Gastroesophageal sphincter (tissue), 4 donors: Measurements from ENCODE around the gene SLC2A2. TPM values are rescaled to one million over a fixed set of nuclear protein-coding genes. Genes with fewer than 3 reads are reported as not detected.

ENCODE experiments used
- ATAC-seq: fragments of 150-250 bp; one replicate; pipeline ENCODE4 v1.9.1; 2016; ENCODE audit warnings: mild to moderate bottlenecking, moderate library complexity
- H3K27ac ChIP-seq, 4 donors: fragments of 200-600 bp; sonication (generic) in 3 of 4; 1 replicate in 3 of 4; 2 replicates in 1 of 4; pipeline ENCODE4 v1.5.1; 2016 to 2019
- H3K27me3 ChIP-seq: fragments of 200-600 bp; sonication (generic); one replicate; pipeline ENCODE4 v1.5.1; 2019
- H3K36me3 ChIP-seq, 2 donors: fragments of 200-600 bp; sonication (generic); one replicate each; pipeline ENCODE4 v1.5.1; 2019; ENCODE audit warnings: control low read depth in 1 of 2
- H3K4me1 ChIP-seq, 3 donors: fragments of 200-600 bp; sonication (generic); 1 replicate in 2 of 3; 2 replicates in 1 of 3; pipeline ENCODE4 v1.5.1; 2016 to 2019; ENCODE audit warnings: control low read depth in 2 of 3
- H3K4me3 ChIP-seq, 2 donors: fragments of 200-600 bp; sonication (generic); one replicate each; pipeline ENCODE4 v1.5.1; 2019; ENCODE audit warnings: mild to moderate bottlenecking in 1 of 2, moderate library complexity in 1 of 2
- H3K9me3 ChIP-seq, 3 donors: fragments of 200-600 bp; sonication (generic); one replicate each; pipeline ENCODE4 v1.5.1; 2017 to 2019; ENCODE audit warnings: control low read depth in 2 of 3
- EP300 ChIP-seq: sonication (generic); formaldehyde crosslinking; IDR thresholded peaks from one replicate; pipeline ENCODE4 v1.6.1; 2017; ENCODE audit warnings: antibody characterized with exemption, mild to moderate bottlenecking
- POLR2A ChIP-seq, 2 donors: fragments of 450-650 bp; IDR thresholded peaks; one replicate each; pipeline ENCODE4 v1.6.1; 2017; ENCODE audit warnings: antibody characterized with exemption in 2 of 2, mild to moderate bottlenecking in 2 of 2, moderate library complexity in 1 of 2
- POLR2AphosphoS5 ChIP-seq: sonication (generic); formaldehyde crosslinking; IDR thresholded peaks from one replicate; pipeline ENCODE4 v1.6.1; 2017; ENCODE audit warnings: antibody characterized with exemption
- WGBS, 2 donors: methylation state at CpG; one replicate each; pipeline ENCODE4 v1.1.5; 2018; ENCODE audit warnings: low coverage in 1 of 2; 5-methylcytosine and 5-hydroxymethylcytosine counted together
- total RNA-seq, 4 donors: library from RNA; depleted of rRNA; stranded (reverse); fragments of >200 nt; gene quantifications; one replicate each; pipeline ENCODE4 v1.1.0, GENCODE V29; 2016
- TF ChIP-seq, protein P1 (sequence below), 4 experiments: fragments of 200-600 bp in 2 of 4; fragments of 450-650 bp in 2 of 4; sonication (generic) in 1 of 4; IDR thresholded peaks; one replicate each; pipeline ENCODE4 v1.5.1; 2017 to 2019; ENCODE audit warnings: antibody characterized with exemption in 4 of 4, mild to moderate bottlenecking in 2 of 4, moderate library complexity in 2 of 4

Gene SLC2A2
- total RNA-seq, 4 donors from 2014 or later: not detected

- no peaks in the 10 kb centered on the region for H3K36me3 ChIP-seq
- TF ChIP-seq POLR2AphosphoS5 (no peak), EP300 (no peak), POLR2A (IDR thresholded peaks at IDR 0.05) (no peak)
- TF ChIP-seq, protein P1, sequence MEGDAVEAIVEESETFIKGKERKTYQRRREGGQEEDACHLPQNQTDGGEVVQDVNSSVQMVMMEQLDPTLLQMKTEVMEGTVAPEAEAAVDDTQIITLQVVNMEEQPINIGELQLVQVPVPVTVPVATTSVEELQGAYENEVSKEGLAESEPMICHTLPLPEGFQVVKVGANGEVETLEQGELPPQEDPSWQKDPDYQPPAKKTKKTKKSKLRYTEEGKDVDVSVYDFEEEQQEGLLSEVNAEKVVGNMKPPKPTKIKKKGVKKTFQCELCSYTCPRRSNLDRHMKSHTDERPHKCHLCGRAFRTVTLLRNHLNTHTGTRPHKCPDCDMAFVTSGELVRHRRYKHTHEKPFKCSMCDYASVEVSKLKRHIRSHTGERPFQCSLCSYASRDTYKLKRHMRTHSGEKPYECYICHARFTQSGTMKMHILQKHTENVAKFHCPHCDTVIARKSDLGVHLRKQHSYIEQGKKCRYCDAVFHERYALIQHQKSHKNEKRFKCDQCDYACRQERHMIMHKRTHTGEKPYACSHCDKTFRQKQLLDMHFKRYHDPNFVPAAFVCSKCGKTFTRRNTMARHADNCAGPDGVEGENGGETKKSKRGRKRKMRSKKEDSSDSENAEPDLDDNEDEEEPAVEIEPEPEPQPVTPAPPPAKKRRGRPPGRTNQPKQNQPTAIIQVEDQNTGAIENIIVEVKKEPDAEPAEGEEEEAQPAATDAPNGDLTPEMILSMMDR (IDR thresholded peaks at IDR 0.05): no peak
- no peak overlapping the region for H3K27ac ChIP-seq
- no peaks in the 10 kb centered on the region for H3K4me1 ChIP-seq
- H3K4me3 ChIP-seq: no peak overlapping the region
- H3K27me3 ChIP-seq: no peaks in the 10 kb centered on the region
- no peaks in the 10 kb centered on the region for H3K9me3 ChIP-seq
- no peak for ATAC-seq
These were observed 19.2 kb downstream of the SLC2A2 start for GRCh38 chr3:171007316-171007715.

- no peak overlapping the region for H3K4me3 ChIP-seq
- 86 to 88% methylated on average over 1 to 4 of the region's 4 CpGs for WGBS, 2 donors
- H3K36me3 ChIP-seq: no peaks in the 10 kb centered on the region
- no peak for ATAC-seq
- H3K4me1 ChIP-seq: no peaks in the 10 kb centered on the region
- TF ChIP-seq, protein P1 (IDR thresholded peaks at IDR 0.05): no peak
- TF ChIP-seq POLR2AphosphoS5 (no peak), EP300 (no peak), POLR2A (IDR thresholded peaks at IDR 0.05) (no peak)
- H3K27ac ChIP-seq: no peak overlapping the region
- no peaks in the 10 kb centered on the region for H3K9me3 ChIP-seq
- H3K27me3 ChIP-seq: no peaks in the 10 kb centered on the region
These were observed 20.9 kb downstream of the SLC2A2 start for GRCh38 chr3:171005648-171006047.

GRCh38 chr3:171001957-171002694 is 24.4 kb downstream of the SLC2A2 start:
- Histone ChIP-seq H3K9me3 (no peaks in the 10 kb centered on the region), H3K36me3 (no peaks in the 10 kb centered on the region), H3K27ac (no peak overlapping the region), H3K4me1 (peaks cover 0 to 28% (median 14%) of the 10 kb centered on the region in 3 donors), H3K27me3 (no peaks in the 10 kb centered on the region), H3K4me3 (no peak overlapping the region)
- WGBS, 2 donors: 79 to 94% methylated on average over 4 to 5 of the region's 5 CpGs
- no peak for TF ChIP-seq POLR2AphosphoS5
- TF ChIP-seq, protein P1 (IDR thresholded peaks at IDR 0.05): no peak
- no peak for TF ChIP-seq EP300
- TF ChIP-seq POLR2A (IDR thresholded peaks at IDR 0.05): no peak
- no peak for ATAC-seq

DNA sequence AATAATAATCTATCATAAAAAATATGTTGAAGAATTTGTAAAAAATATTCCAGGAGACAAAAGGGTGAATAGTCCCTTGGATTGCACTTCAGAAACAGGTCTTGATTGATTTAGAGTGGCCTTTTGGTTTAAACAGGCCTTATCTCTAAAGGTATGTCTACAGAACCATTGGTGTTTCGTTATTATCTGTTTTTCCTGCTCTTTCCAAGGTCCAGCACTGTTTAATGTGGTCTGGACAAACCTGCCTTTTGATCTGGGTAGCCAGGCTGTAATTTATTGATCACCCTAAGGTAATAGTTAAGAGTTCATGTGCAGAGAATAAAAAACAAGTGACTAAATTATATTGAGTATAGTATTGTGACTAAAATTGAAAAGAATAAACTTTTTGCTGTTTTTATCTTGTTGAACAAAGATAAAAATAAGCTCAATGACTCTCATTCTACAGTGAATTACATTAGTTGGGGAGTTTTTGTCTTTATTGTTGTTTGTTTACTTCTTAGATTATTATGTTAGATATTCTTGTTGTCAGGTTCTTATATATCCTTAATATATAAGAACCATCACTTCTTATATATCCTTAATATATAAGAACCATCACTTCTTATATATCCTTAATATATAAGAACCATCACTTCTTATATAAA is 25.1 kb downstream of the SLC2A2 start:
- no peaks in the 10 kb centered on the region for H3K9me3 ChIP-seq
- H3K36me3 ChIP-seq: no peaks in the 10 kb centered on the region
- peaks cover 0 to 28% (median 14%) of the 10 kb centered on the region in 3 donors for H3K4me1 ChIP-seq
- no peak overlapping the region for H3K27ac ChIP-seq
- ATAC-seq: no peak
- H3K4me3 ChIP-seq: no peak overlapping the region
- TF ChIP-seq POLR2AphosphoS5 (no peak), POLR2A (IDR thresholded peaks at IDR 0.05) (no peak), EP300 (no peak)
- TF ChIP-seq, protein P1 (IDR thresholded peaks at IDR 0.05): no peak
- no peaks in the 10 kb centered on the region for H3K27me3 ChIP-seq
- WGBS, 2 donors: 86 to 100% methylated on average over 1 of the region's 1 CpG

DNA sequence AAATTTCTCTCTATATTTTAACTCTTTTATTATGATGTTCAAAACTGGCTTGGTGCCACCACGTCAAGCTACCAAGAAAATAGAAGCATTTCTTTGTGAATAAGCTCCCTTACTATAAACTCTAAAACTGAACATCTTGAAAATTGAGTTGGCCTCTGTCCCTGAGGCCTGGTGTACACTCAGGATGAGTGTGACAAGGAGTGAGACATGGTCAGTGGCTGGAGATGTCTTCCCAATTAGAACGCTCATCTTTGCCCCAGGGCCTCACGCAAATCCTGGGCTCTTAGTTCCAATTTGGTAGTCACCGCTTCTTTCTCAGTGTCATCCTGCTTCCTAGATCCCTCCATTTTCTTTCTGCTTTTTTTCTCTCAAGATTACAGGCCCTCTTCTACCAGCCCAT is 26.2 kb downstream of the SLC2A2 start:
- H3K27me3 ChIP-seq: no peaks in the 10 kb centered on the region
- no peaks in the 10 kb centered on the region for H3K9me3 ChIP-seq
- no peak overlapping the region for H3K4me3 ChIP-seq
- no peak overlapping the region for H3K27ac ChIP-seq
- H3K36me3 ChIP-seq: no peaks in the 10 kb centered on the region
- H3K4me1 ChIP-seq: peaks cover 0 to 28% (median 14%) of the 10 kb centered on the region in 3 donors
- TF ChIP-seq POLR2A (IDR thresholded peaks at IDR 0.05) (no peak), POLR2AphosphoS5 (no peak), EP300 (no peak)
- TF ChIP-seq, protein P1 (IDR thresholded peaks at IDR 0.05): no peak
- WGBS, 2 donors: 76 to 86% methylated on average over 4 of the region's 4 CpGs
- no peak for ATAC-seq
